SK-N-DZ (cell line): Measurements from ENCODE around the gene GULP1. TPM values are rescaled to one million over a fixed set of nuclear protein-coding genes. Genes with fewer than 3 reads are reported as not detected.
"Not testable (repeated sequence)": the region's sequence is repeated elsewhere in the genome, so short reads cannot be mapped to it uniquely, and the experiment has no call there.

Source experiments
- DNase-seq: peaks from one replicate; pipeline ENCODE4 v3.0.0-alpha.2; 2015; ENCODE audit warnings: low spot score
- polyA plus RNA-seq, 2 experiments: library from polyadenylated mRNA; depleted of rRNA; stranded (reverse); fragments of >200 nt; gene quantifications; 2 replicates each; pipeline ENCODE4 v1.2.3, GENCODE V29; 2014

GULP1 gene
- polyA plus RNA-seq (2014; cell fraction: cytosol; rRNA removed): 95.4 and 102 TPM in 2 replicates
- polyA plus RNA-seq (2014; cell fraction: nucleus; rRNA removed): 255 and 263 TPM in 2 replicates

- DNase-seq: peak; percentile 84
Observed at GRCh38 chr2:188291617-188292347, at the start of gene GULP1. GULP1 (plus strand) TSS chr2:188291874; CDS start chr2:188477703, 185,829 bp downstream.

GRCh38 chr2:188243381-188243780 lies 48.3 kb upstream of the GULP1 start:
- no peak for DNase-seq

- DNase-seq: no peak
Observed at GRCh38 chr2:188244383-188244782, 47.3 kb upstream of the GULP1 start.

- DNase-seq: no peak
Observed at GRCh38 chr2:188245230-188245629, 46.4 kb upstream of the GULP1 start.

- DNase-seq: no peak
Observed at GRCh38 chr2:188248513-188248912, 43.2 kb upstream of the GULP1 start.

- DNase-seq: no peak
Observed at GRCh38 chr2:188251034-188251433, 40.6 kb upstream of the GULP1 start.

- DNase-seq: no peak
Observed at GRCh38 chr2:188256420-188256819, 35.3 kb upstream of the GULP1 start.

- DNase-seq: no peak
Observed at GRCh38 chr2:188265315-188265714, 26.4 kb upstream of the GULP1 start.

- DNase-seq: no peak
Observed at GRCh38 chr2:188267776-188268175, 23.9 kb upstream of the GULP1 start.

- no peak for DNase-seq
Observed at GRCh38 chr2:188269004-188269403, 22.7 kb upstream of the GULP1 start.

GRCh38 chr2:188272121-188272520 lies 19.6 kb upstream of the GULP1 start:
- no peak for DNase-seq

GRCh38 chr2:188274274-188274673 lies 17.4 kb upstream of the GULP1 start:
- no peak for DNase-seq

- no peak for DNase-seq
Observed at GRCh38 chr2:188276255-188276654, 15.4 kb upstream of the GULP1 start.

GRCh38 chr2:188277786-188278185 lies 13.9 kb upstream of the GULP1 start:
- no peak for DNase-seq

- DNase-seq: no peak
Observed at GRCh38 chr2:188278388-188279092, 13.1 kb upstream of the GULP1 start.

- DNase-seq: no peak
Observed at GRCh38 chr2:188279093-188279445, 12.6 kb upstream of the GULP1 start.

- no peak for DNase-seq
Observed at GRCh38 chr2:188280811-188281222, 10.9 kb upstream of the GULP1 start.

GRCh38 chr2:188282907-188283306 lies 8.8 kb upstream of the GULP1 start:
- DNase-seq: no peak

- not testable (repeated sequence) for DNase-seq
Observed at GRCh38 chr2:188284251-188284650, 7.4 kb upstream of the GULP1 start.

GRCh38 chr2:188285049-188285448 lies 6.6 kb upstream of the GULP1 start:
- no peak for DNase-seq

- DNase-seq: peak; percentile 47
Observed at GRCh38 chr2:188285774-188286173, 5.9 kb upstream of the GULP1 start.

- peak; percentile 63 for DNase-seq
Observed at GRCh38 chr2:188291142-188291616, 495 bp upstream of the GULP1 start.
